NCI-H510A (cell line): ENCODE measurements around the gene RIPK4.

Source experiments
- DNase-seq: peaks from one replicate; lab custom pipeline; 2025; lab: John Stamatoyannopoulos, UW

Gene RIPK4

DNA sequence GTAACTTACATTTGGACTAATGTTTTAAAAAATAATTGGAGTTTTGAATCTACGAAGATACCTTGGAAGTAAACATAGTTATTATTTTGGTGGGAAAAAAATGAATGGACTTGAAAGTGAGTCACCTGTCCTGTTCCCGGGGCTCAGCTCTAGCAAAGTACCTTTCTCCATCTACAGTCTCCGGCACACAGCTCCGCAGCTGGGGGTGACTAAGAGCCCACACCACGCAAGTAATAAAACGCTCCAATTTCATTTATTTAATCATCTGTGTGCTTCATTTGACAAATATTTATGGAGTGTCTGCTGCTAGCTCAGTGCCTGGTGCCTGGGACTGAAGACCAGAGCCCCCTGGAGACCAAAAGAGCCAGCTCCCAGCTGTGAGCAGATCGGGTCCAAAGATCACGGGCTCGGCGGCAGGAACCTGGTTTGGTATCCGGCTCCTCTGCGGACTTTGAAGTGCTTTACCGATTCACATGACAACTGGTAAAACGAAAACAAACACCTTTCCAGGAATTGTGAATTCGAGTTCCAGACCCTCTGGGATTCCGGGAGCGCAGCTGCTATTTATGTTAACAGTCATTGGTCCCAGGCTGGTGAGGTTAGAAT, 1.7 kb upstream of the RIPK4 start:
- peak; percentile 46 for DNase-seq

DNA sequence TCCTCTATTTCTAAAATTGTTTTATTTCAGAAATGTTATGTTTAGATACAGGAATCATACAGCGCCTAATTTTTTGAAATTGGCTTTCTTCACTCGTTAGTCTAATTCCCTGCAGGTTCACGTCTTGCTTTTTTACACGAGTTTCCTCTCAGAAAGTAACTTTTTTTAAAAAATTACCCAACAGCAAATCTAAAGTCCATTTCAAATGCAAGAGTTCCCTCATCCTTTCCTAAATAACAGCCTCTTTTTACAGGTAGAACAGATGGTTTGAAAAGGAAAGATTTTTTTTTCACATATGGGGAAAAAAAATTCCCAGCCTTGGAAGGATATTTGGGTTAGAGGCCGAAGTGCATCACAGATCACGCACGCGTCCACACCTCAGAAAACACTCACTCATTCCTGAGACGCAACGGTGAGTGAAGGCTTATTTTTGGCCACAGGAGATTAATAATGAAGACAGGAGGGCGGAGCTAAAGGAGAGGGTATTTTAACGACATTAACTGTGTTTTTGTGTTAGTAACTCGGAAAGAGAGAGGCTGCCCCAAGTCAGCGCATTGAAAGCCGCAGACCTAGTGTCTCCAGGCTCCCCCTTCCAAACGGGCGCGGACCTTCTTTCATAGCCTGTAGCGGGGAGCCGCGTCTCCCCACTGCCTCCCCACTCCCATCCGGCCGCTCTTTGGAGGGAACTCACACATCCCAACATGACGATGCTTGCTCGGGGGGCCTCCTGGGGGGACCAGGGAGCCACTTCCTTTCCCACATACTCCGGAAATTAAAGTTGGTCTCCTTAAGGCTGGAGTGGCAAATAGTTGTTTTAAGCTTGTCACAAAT, 969 bp upstream of the RIPK4 start:
- DNase-seq = no peak

DNA sequence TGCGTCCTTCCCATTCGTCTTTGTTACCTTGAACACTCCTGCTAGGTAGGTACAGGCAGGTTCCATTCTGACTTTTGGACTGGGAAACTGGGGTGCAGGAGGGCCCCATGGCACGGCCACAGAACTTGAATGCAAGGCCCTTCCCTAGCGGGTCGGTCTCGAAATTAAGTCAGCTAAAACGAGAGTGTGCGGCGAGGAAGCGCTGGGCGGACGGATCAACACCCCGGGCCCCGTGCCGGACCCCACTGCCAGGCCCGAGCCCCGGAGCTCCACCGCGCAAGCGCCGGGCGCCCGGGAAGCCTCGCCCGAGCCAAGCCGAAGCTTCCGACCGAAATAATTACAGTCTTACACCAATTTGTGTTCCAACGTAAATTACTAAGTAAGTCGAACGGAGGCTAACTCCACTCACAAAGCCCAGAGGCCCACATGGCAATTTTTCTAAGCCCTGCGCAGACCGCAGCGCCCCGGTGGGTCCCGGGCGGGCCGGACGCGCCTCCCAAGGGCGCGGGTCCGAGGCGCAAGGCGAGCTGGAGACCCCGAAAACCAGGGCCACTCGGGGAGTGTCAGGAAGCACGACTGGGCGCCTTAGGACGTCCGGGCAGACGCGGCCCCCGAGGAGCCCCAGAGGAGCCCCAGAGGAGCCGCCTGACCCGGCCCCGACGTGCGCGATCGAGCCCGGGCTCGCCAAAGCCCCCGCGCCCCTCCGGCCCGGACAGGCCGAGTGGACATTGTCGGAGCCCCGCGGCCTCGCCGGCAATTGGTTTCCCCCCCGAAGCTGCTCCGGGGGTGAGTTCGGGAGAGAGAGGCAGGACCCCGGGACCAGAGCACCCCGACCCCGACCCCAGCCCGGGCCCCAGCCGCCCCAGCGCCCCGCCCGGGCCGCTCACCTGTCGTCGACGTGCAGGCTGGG, 624 bp downstream of the RIPK4 start:
- DNase-seq = no peak

DNA sequence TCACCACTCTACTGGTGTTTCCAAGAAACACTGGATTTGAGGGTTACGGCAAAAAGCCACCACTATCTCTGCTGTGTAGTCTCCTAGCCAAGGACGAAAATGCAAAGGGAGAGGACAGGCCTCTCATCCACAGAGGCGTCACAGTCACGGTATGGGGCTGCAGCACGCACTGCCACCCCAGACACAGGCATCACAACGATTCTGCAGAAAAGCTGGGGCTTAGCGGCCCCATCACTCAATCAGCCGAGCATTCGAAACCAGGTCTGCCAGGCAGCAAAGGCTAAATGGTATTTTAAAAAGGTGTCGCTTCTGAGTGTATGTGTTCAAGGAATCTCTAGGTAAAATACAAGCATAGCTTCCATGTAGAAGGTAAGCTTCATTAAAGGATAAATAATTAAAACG, 1.4 kb downstream of the RIPK4 start:
- no peak for DNase-seq

DNA sequence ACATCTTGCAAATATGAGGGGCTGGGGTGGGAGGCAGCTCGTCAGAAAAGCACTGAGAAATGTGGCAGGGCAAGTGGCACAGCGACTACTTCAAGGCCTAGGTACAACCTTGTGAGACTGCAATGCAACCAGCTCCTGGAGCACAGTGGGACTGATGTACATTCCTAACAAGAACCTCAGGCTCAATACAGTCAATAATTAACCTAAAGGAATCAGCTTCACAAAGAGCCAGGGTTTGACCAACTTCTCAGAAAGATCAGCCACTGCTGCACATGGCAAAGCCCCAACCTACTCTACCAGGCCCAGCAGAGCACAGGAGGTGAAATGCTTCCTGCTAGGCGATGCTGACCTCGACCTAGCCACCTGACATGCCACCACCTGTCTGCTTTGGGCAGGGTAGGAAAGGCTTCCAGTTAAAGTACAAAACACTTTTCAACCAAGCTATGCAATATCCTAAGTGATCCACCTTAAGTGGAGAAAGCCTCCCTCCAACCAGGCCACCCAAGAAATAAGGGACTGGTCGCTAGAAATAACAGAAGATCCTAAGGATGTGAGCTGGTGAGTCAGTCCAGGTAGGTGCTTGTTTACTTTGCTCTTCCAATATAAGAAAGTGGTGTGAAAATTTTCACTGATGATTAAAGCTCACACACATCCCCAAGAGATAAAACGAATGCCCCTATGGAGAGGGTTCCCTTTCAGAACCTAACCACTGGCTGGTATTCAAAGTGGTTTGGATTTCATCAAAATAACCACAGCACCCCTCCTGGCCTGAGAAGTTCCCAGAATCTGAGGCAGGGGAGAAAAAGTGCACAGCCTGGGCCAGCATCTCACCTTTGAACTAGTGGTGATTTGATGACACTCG, 2.1 kb downstream of the RIPK4 start:
- no peak for DNase-seq

DNA sequence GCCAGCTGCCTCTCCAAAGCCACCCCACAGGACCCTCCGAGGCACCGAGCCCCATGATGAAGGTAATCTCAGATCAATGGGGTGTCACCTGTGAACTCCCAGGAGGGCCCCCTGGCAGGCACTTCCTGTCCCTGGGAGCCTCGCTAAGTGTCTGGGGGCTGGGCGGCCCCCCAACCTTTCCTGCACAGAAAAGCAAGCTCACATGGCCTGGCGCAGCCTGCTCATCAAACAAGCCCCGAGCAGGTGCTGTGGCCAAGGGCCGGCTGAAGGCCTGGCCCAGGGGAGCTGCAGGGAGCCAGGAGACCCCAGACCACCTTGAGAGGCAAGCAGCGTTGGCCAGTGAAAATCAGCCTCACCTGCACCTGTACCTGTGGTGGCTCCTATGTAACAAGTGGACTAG, 2.9 kb downstream of the RIPK4 start:
- DNase-seq = no peak

DNA sequence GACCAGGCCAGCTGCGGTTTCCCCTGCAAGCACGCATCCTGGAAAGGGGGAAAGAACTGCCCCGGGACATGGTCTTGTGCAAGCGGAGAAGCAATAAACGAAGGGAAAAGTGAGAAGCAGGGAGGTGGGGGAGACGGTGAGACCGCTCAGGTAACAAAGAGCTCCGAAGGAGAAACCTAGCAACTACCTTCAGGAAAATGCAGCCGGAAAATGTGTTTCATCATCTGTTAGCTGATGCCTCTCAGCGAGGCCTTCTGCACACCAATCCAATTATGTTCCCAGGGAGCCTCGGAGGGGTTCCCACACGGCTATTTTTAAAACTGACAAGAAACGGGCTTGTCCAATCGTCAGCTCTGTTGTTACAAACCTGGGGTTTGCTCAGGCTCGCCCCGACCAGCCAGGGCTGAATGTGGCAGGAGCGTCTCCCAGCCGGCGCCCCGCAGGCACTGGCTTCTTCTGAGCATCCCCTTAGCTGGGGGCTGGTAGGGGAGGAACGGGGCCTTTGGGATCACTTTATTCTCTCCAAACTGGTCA, 3.4 kb downstream of the RIPK4 start:
- DNase-seq = no peak

DNA sequence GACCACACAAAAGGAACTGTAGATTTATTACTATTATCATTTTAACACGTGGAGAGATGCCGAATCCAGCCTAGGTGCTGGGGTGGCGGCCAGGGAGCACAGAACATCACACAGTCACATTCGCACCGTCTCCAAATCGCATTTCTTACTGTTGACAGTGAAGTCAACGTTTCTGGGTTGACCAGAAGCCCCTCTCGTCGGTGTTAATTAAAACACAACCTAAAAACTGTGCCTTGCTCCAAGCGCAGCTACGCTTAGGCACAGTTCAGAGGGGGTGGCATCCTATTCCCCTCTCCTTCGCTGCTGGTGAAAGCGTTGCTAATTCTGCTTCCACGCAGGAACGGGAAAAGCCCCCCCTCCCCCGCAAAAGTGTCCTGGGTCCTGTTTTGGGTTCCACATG, 4.1 kb downstream of the RIPK4 start:
- no peak for DNase-seq

DNA sequence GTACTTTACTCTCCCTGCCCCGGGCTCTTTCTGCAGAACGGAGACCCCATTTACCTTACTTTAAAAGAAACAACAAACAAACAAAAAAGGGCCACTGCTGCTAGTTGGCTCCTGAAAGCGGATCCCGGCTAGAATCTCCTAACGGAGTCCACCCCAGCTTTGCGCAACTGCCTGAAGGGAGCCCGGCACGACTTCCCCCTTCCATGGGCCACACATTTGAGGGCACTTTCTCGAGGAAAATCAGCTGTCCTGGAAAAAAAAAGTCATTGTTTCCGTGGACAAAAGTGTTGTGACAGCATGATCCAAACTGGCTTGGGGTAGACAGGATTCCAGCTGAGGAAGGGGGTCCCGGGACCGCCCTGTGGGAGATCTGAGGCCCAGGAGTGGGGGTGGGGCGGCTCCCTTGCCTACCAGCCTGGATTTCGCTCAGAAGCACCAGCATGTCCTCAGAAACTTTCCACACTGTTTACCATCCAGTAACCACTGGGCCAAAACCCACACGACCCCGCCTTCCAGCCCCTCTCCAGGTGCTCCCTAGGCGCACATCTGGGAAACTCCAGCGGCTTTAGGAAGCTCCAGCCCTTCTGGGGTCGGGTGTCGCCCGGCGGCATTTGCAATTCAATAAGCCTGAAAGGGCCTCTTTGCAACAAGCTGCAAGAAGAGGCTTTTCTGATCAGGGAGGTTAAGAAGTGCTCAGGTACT, 4.8 kb downstream of the RIPK4 start:
- no peak for DNase-seq

DNA sequence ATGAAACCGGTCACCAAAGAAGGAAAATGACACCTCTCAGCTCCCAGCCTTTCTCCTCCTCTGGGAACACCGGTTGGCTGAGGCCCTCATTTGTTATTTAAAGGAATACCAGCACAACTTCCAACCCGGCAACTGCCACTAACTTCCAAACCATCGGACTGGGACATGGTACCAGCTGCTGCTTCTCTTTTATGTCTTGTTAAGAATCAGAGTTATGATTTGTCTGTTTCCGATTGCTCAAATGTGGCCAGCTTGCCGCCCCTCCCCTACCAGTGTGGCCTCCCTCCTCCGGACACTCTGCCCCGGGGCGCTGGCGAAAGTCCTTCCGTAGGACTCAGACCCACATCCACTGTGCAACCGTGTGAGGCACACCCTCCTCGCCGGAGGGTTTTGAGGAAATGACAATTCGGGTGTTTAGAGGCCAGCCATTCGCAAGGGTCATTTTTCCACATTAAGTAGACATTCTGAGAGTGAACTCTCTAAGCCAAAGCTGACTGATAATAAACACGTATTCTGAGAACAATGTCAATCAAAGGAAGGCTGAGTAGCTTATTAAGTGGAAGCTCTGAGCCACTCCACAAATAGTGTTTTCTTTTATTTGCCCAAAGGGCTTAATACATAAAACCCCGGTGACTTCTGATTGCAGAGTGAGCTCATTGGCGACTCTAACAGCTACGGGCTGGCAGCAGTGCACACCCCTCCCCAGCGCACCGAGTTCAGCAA, 5.5 kb downstream of the RIPK4 start:
- no peak for DNase-seq

DNA sequence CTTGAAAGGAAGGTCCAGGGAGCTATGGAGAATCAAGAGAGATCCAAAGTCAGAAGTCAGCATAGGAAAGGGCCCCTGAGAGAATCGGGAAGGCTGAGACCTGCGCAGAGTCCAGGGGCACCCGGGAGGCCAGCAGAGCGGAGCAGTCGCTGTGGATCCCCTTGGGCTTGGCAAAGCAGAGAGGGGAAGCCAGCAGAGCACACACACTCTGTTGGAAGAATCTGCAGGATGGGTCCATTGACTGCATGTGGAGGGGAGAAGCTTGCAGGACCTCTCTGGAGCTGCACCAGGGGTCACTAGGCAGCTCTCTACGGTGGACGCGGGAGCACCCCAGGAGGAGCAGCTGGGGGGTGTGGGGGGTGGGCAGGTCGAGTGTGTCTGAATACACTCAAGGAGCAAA, 6.4 kb downstream of the RIPK4 start:
- DNase-seq = no peak

DNA sequence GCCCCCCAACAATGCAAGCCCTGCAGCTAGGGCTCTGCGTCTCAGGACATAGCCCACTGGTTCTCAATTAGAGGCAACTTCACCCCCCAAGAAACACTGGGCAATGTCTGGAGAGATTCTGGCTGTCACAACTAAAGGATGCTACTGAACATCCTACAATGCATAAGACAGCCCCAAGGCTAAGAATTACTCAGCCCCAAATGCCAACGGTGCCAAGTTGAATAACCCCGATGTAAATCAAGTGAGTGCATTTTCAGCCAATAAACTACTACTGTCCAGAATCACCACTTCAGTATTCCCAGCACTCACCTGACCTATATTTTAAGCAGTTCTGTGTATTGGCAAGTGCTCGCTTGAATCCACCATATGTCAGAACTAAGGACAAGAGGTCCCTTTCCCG, 6.9 kb downstream of the RIPK4 start:
- no peak for DNase-seq

DNA sequence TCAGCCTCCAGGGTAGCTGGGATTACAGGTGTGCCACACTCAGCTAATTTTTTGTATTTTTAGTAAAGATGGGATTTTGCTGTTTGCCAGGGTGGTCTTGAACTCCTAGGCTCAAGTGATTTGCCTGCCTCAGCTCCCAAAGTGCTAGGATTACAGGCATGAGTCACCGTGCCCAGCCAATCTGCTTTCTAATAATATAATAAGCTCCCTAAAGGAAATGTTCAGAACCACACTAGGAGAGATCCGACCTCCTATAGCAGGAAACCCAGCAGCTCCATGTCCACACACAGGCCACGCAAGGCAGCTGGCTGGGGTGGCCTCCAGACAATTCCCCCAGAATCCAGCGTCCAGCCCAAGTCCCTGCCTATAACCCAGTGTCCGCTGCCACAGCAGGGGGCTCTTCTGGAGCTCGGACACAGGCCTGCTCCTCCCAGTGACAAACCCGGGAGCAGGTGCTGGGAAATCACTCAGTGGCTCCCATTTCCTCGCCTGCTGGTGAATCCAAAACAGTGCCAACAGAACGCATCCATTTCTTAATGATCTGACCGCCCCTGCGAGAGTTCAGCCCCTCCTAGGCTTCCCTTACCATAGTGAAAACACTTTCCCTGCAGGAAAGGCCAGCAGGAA, 7.5 kb downstream of the RIPK4 start:
- DNase-seq = no peak

DNA sequence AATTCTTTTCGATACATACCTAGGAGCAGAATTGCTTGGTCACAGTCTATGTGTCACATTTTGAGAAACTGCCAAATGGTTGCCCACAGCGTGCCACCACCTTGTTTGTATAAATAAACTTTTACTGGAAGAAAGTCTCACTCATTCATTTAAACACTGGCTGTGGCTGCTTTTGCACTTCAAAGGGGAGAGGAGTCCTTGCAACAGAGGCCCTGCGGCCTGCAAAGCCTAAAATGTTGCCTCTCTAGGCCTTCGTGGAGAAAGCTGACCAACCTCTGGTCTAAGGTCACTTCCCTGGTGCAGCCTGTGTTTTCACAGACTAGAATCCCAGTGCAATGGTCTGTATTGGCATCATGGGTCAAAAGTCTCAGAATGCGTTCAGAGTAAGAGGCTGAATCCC, 8.3 kb downstream of the RIPK4 start:
- DNase-seq = no peak

DNA sequence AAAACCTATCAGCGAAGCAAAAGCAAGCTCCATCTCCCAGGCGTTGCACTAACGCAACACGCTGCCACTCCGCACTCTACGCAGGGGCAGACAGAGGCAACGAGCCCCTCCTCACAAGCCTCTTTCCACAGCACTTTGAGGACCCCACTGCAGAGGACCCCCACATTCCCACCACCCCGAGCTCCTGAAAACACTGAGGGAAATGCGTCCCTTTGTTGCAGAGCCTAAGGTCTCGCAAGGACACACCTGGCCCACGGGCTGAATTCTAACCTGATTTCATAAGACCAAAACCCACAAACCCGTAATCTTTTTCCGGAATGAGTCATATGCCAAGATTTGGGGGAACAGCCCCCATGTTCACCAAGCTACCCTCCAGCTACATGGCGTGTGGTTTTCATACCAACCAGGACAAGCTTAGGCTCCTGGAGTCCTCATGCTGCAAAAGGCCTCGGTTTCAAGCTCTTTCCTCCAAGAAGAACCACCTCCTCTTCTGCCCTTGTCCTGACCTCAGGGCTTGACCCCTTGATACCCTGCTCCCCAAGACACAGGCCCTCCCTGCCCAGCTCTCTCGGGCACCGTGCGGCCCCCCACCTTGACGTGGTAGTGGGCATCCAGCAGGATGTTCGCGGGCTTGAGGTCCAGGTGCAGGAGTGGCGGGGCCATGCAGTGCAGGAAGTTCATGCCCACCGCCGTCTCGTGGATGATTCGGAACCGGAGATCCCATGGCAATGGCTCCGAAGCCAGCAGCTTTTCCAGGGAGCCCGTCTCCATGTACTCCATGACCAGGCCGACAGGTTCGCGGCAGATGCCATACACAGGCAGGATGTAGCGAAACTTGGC, 10.7 kb downstream of the RIPK4 start:
- no peak for DNase-seq

DNA sequence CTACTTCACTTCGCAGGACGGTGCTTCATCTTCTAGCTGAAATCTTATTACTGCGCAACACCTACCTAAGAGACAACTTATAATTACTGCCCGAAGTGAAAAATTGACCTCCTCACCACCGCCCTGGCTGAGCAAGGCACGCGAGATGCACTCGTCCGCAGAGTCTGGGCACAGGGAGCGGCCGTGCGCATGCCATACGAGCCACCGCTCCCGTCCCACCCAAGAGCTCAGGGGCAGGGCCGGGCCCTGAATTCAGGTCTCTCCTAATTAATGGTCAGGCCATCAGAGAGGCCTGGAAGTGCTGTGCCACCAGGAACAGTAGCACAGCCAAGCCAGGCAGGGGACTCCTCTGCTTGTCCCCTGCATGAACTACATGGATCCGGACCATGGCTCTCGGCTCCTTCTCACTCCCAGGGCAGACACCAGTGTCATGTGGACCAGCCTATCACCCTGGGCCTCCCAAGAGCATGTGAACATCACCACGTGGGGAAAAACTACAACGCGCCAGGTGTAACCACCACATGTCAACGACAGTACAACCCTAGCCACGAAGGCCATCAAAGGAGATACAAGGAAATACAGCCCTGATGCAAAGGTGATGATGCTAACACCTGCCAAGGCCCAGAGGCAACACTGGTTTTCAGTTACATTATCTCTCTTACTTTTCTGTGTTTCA, 11.5 kb downstream of the RIPK4 start:
- no peak for DNase-seq

DNA sequence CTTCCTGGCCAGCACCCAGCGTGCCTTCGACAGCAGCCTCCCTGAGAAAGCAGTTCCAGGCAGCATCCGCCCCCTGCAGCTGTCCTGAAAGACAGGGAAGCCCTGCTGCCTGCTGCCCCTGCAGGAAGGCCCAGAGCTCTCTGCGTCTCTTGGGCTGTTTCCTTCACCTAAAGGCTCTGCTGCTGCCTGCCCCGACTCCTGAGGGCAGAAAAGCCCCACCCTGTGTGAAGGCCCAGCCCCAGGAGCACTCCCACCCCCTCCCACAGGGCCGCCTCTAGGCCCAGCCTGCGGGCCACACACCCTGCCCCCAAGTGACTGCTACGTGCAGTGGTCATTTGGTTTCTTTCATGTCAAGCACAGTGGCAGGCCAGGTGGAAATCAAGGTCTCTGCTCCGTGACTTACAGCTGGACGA, 12.4 kb downstream of the RIPK4 start:
- DNase-seq = no peak
